ENCODE data around the gene RBM4B.
A peak's percentile ranks its signal among the peaks of the same experiment; 100 is the strongest.

Gene RBM4B

GRCh38 chr11:66719111-66719872, 41.6 kb upstream of the RBM4B start:
- peak overlapping the region; percentile 96 for H3K4me2 ChIP-seq (ENCODE audit: low read depth, low read length, poor library complexity, severe bottlenecking)
- H3K9me3 ChIP-seq (ENCODE audit: insufficient read depth, low read depth, low read length): no peaks in the 10 kb centered on the region
- TF ChIP-seq CTCF (conservative IDR thresholded peaks at IDR 0.05; ENCODE audit: low read length): no peak
- TF ChIP-seq EZH2phosphoT487 (IDR thresholded peaks at IDR 0.05; ENCODE audit: borderline replicate concordance): no peak
- H3K9me2 ChIP-seq (replicated peaks; ENCODE audit: low read depth, low read length): no peaks in the 10 kb centered on the region
- peaks cover 4% of the 10 kb centered on the region; the same call in 1 of the 2 replicates for H3F3A ChIP-seq (ENCODE audit: low read depth)
- H3K36me3 ChIP-seq (ENCODE audit: insufficient read depth, low read length): peaks cover 6% of the 10 kb centered on the region; the same call in 1 of the 2 replicates
- H4K20me1 ChIP-seq (ENCODE audit: insufficient read depth, low read length, poor library complexity, severe bottlenecking): no peaks in the 10 kb centered on the region
- peak overlapping the region; percentile 32 for H3K9ac ChIP-seq (ENCODE audit: low read depth, low read length, poor library complexity, severe bottlenecking)
- no peaks in the 10 kb centered on the region for H3K27me3 ChIP-seq (ENCODE audit: insufficient read depth, low read length, poor library complexity, severe bottlenecking)
- H3K79me2 ChIP-seq (ENCODE audit: insufficient read depth, low read length): peaks cover 17% of the 10 kb centered on the region; the same call in 1 of the 2 replicates
- peaks cover 55% of the 10 kb centered on the region for H3K4me1 ChIP-seq (ENCODE audit: insufficient read depth, low read length, poor library complexity, severe bottlenecking)
- H2AFZ ChIP-seq (ENCODE audit: low read length): no peak overlapping the region
- H3K4me3 ChIP-seq (ENCODE audit: low read length, poor library complexity, severe bottlenecking): peak overlapping the region; percentile 83

GRCh38 chr11:66718320-66718971, 40.8 kb upstream of the RBM4B start:
- Histone ChIP-seq H3K36me3 (ENCODE audit: insufficient read depth, low read length) (peaks cover 6% of the 10 kb centered on the region; the same call in 1 of the 2 replicates), H4K20me1 (ENCODE audit: insufficient read depth, low read length, poor library complexity, severe bottlenecking) (no peaks in the 10 kb centered on the region), H3K27me3 (ENCODE audit: insufficient read depth, low read length, poor library complexity, severe bottlenecking) (no peaks in the 10 kb centered on the region), H3K9ac (ENCODE audit: low read depth, low read length, poor library complexity, severe bottlenecking) (peak overlapping the region; percentile 32), H3F3A (ENCODE audit: low read depth) (peaks cover 3% of the 10 kb centered on the region; the same call in 1 of the 2 replicates), H3K4me2 (ENCODE audit: low read depth, low read length, poor library complexity, severe bottlenecking) (no peak overlapping the region), H3K79me2 (ENCODE audit: insufficient read depth, low read length) (peaks cover 17% of the 10 kb centered on the region; the same call in 1 of the 2 replicates), H3K9me2 (replicated peaks; ENCODE audit: low read depth, low read length) (no peaks in the 10 kb centered on the region), H2AFZ (ENCODE audit: low read length) (no peak overlapping the region), H3K4me1 (ENCODE audit: insufficient read depth, low read length, poor library complexity, severe bottlenecking) (peaks cover 53% of the 10 kb centered on the region), H3K9me3 (ENCODE audit: insufficient read depth, low read depth, low read length) (no peaks in the 10 kb centered on the region), H3K4me3 (ENCODE audit: low read length, poor library complexity, severe bottlenecking) (no peak overlapping the region)
- TF ChIP-seq CTCF (conservative IDR thresholded peaks at IDR 0.05; ENCODE audit: low read length): no peak
- no peak for TF ChIP-seq EZH2phosphoT487 (IDR thresholded peaks at IDR 0.05; ENCODE audit: borderline replicate concordance)

- H3K4me1 ChIP-seq (ENCODE audit: insufficient read depth, low read length, poor library complexity, severe bottlenecking): peaks cover 48% of the 10 kb centered on the region
- H3K36me3 ChIP-seq (ENCODE audit: insufficient read depth, low read length): peaks cover 6% of the 10 kb centered on the region; the same call in 1 of the 2 replicates
- H3K9ac ChIP-seq (ENCODE audit: low read depth, low read length, poor library complexity, severe bottlenecking): peak overlapping the region; percentile 32
- no peak for TF ChIP-seq EZH2phosphoT487 (IDR thresholded peaks at IDR 0.05; ENCODE audit: borderline replicate concordance)
- TF ChIP-seq CTCF (conservative IDR thresholded peaks at IDR 0.05; ENCODE audit: low read length): no peak
- H3K9me2 ChIP-seq (replicated peaks; ENCODE audit: low read depth, low read length): no peaks in the 10 kb centered on the region
- no peaks in the 10 kb centered on the region for H3K27me3 ChIP-seq (ENCODE audit: insufficient read depth, low read length, poor library complexity, severe bottlenecking)
- no peak overlapping the region for H2AFZ ChIP-seq (ENCODE audit: low read length)
- H3K4me2 ChIP-seq (ENCODE audit: low read depth, low read length, poor library complexity, severe bottlenecking): no peak overlapping the region
- no peaks in the 10 kb centered on the region for H3F3A ChIP-seq (ENCODE audit: low read depth)
- H3K9me3 ChIP-seq (ENCODE audit: insufficient read depth, low read depth, low read length): no peaks in the 10 kb centered on the region
- H3K4me3 ChIP-seq (ENCODE audit: low read length, poor library complexity, severe bottlenecking): no peak overlapping the region
- peaks cover 17% of the 10 kb centered on the region; the same call in 1 of the 2 replicates for H3K79me2 ChIP-seq (ENCODE audit: insufficient read depth, low read length)
- no peaks in the 10 kb centered on the region for H4K20me1 ChIP-seq (ENCODE audit: insufficient read depth, low read length, poor library complexity, severe bottlenecking)
Observed at GRCh38 chr11:66717925-66718319, 40.2 kb upstream of the RBM4B start.

Measured in Loucy (cell line).